Activated CD4-positive, CD25-positive, alpha-beta regulatory T cell treated with anti-CD3 and anti-CD28 coated beads, Interleukin-2, amount 50 U/mL, for 72 hours (primary cell): Measurements from ENCODE around the gene SLC6A18.

Experiments used
- DNase-seq: peaks from one replicate; pipeline ENCODE4 v3.0.0; 2021

The SLC6A18 gene

GRCh38 chr5:1294835-1295649 is 69.9 kb downstream of the SLC6A18 start, which contains the start of gene TERT:
TSS of gene TERT (minus strand) at chr5:1295068. CDS start at chr5:1294989, 79 bp downstream.
- DNase-seq: peak; percentile 64

- DNase-seq: peak; percentile 26
These were observed 70.5 kb downstream of the SLC6A18 start for GRCh38 chr5:1295650-1296037.
